ENCODE measurements around the gene NCF4.

NCF4 gene

DNA sequence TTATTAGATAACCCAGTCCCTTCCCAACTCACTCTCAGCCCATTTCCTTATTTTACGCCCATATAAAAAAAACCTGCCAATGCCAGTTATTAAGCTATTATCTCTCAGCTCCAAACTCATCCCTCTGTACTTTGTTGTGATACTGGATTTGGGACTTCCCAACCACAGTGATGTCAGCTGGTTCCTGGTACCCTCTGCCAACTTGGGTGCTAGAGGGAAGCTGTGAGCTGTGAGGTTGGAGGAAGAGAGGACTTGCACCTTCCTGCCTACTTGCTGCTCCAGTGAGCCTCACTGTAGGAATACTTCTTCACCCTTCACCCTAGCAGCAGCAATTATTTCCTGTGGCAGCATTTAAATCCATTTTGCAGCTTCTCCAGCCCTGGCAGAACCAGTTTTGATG lies 33.5 kb downstream of the NCF4 start:
- no peak for DNase-seq (ENCODE audit: low read depth in 2 of 2)

DNA sequence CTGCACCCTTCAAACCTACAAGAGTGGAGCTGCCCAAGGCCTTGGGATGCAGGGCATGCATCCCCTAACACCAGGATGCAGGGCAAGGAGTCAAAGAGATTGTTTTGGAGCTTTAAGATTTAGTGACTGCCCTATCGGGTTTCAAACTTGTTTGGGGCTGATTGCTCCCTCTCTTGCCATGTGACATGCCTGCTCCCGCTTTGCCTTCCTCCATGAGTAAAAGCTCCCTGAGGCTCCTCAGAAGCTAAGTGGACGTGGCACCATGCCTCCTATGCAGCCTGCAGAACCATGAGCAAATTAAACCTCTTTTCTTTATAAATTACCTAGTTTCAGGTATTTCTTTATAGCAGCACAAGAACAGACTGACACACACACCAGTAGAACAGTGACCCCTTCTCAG lies 36.8 kb downstream of the NCF4 start:
- no peak for DNase-seq (ENCODE audit: low read depth in 2 of 2)

DNA sequence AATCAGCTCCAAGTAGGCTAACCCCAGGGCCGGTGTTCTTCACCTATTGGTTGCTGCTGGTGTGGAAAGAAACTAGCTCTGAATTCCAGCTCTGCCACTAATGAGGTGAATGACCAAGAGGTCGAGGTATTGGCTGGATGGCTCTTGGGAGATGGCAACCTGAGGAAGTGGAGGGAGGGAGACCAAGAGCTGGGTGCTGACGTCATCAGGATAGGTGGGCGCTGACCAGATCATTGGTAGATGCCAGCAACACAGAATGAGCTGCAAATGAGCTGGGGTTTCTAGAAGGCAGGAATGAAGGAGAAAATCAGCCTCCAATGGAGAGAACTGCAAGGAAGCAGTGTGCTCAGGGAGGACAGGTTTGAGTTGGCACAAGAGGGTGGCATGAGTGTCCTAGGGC lies 37.9 kb downstream of the NCF4 start:
- DNase-seq (ENCODE audit: low read depth in 2 of 2), result no peak

DNA sequence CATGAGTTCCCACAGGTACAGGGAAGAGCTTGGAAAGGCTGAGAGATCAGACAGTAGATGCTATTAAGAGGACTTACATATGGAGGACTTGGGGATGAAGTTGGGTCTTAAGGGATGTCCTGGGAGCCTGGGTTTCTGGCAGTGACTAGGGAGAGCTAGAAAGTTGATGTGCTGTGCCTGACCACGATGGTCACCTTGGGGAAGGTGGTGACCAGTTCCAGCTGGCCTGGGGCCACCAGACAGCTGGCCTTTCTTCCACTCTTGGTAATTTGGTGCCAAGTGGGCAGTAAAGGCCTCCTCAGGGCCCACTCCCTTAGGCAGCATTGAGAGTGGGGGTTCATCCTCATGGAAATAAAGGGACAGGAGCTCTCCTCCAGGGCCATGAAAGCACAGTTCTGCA lies 38.7 kb downstream of the NCF4 start:
- no peak for DNase-seq (ENCODE audit: low read depth in 2 of 2)

DNA sequence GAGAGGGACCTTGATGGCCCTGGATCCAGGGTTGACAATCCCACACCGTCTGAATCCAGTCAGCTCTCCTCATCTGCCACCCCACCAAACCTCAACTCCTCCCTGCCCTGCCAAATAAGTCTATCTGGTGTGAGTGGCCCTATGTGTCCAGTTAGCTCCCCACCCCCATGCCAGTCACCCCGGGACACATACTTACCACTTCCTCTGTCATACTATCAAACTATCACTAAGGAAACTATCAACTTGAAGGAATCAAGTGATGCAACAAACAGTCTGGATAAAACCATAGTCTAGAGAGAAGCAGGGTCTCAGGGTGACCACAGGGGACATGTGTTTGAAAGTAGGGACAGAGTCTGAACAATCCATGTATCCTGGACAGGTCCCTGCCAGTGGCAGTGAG lies 39.4 kb downstream of the NCF4 start:
- DNase-seq (ENCODE audit: low read depth in 2 of 2), result no peak

DNA sequence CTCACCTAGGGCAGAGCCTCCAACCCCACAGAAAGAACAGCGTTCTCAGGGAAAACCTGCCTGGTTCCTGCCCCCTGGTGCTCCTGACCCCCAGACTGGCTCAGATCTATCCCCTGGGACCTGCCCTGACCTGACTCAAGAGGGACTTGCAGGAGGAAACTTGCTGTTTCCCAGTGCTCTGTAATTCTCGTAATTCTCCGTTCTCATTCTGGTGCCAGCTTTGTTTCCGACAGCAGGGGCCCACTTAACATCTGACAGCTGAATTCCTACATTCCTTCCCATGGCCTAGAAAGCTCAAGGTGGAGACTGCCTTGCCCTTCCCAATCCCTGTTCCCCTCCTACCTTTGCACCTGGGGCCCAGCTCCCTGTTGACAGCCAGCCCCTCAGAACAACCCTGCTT lies 40.1 kb downstream of the NCF4 start:
- DNase-seq (ENCODE audit: low read depth in 2 of 2), result no peak

DNA sequence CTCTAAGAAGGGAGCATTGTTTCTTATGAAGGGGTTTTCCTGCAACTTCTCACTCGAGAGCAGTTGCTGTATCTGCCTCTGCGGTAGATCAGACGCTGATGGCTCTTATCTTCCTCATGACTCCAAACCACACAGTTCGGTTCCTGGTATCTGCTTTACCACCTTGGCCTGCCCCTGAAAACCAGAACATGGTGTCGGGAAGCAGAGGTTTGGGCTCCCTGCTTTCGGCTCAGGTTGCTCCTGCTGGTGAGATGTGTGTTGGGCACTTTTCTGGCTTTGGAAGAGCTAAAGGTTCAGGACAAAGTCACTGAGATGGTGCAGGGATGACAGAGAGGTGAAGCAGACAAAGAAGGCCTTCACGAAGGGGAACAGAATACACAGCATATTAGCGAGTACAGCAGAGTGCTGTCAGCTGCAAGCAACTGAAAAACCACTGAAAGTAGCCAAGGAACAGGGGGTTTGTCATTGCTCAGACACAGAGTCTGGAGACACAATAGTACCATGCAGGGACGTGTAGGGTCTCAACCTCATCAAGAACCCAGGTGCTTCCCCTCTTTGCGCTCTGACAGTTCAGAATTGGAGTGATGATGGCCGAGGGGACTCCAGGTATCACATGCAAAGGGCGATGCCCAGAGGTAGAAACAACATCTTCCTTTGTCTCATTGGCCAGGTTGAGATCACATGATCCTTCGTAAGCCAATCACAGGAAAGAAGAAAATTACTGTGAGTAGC lies 40.8 kb downstream of the NCF4 start:
- DNase-seq (ENCODE audit: low read depth in 2 of 2), result no peak

DNA sequence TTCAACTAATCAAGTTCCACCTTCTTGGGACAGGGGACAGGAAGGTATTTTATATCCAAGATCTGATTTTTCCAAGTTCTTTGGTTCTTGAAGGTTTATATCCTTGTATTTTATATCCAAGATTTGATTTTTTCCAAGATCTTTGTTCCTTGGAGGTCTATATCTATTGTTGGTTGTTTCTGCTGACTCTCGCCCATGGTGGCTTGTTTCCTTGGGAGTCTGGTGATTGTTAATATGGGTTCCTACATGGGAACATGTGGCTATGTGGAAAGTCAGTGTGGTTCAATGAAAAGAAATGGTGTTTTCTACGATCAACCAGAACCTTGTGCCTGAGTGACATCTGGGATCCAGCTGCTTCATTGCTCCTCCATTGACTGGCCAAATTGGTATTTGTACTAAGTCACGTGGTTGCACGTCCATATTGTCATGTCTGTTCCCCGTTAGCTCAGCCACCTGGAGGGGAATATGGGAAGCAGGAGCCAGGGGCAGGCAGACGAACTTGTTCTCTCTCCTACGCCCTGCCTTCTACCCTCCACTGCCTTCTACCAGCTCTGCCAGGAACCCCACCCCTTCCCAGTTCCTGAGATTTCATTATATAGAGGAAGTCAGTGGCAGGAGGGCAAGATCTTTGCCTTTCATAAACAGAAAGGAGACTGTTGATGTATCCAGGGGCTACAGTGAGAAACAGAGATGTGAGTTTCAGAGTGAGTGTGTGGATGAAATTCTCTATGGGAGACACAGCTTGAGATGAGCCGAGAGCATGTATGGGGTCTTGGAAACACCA lies 41.5 kb downstream of the NCF4 start:
- DNase-seq (ENCODE audit: low read depth in 2 of 2), result no peak

DNA sequence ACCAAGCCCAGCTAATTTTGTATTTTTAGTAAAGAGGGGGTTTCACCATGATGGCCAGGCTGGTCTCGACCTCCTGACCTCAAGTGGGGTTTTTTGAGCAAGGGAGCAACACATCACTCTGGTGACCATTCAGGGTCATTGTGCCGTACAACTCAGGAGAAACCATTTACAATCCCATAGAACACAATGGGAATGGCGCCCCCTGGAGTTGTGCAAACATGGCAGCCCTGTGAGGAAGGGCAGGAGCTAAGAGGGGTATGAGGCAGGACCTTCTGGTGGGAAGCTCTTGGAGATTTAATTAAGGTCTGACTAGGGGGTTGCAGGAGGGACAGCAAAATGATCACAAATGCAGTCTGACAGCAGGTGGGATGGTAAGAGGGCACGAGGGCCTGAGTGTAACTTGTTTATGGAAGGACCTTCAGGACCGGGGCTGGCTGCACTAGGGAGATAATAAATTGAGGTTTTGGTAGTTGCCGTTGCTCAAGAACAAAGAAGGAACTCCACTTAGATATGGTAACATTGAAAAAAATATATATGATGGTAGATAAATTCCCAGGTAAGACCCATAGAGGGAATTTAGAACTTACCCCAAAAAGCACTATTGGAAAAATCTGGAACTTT lies 43.6 kb downstream of the NCF4 start:
- DNase-seq (ENCODE audit: low read depth in 2 of 2), result no peak

DNA sequence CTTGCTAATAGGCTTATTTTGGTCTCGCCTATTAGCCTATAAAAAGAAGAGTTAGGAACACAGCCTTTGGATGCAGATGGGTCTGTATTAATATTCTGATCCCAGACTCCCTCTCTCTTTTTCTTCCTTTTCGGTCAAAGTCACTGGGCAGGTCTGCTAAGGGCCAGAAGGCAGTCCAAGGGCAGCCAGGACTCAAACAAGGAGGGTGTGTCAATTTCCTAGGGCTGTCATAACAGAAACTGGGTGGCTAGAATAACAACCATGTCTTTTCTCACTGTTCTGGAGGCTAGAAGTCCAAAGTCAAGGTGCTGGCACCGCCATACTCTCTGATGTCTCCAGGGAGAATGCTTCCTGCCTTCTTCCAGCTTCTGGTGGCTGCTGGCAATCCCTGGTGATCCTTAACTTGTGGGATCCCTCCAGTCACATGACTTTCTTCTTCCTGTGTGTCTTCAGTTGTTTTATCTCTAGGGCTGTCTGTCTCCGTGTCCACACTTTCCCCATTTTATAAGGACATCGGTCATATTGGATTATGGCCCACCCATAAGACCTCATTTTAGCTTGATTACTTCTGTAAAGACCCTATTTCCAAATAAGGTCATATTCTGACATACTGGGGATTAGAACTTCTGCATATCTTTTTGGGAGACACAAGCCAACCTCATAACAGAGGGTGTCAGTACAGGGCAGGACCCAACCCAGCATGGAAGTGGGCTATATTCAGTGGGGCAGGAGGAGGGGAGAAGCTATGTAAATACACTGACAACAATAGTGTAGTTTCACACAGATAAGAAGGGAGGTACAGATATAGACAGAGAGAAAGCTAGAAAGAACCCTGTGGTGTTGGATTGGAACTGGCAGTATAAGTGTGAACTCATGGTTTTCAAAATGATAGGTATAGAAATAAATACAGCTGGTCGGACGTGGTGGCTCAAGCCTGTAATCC lies 46.7 kb downstream of the NCF4 start:
- no peak for DNase-seq (ENCODE audit: low read depth in 2 of 2)

DNA sequence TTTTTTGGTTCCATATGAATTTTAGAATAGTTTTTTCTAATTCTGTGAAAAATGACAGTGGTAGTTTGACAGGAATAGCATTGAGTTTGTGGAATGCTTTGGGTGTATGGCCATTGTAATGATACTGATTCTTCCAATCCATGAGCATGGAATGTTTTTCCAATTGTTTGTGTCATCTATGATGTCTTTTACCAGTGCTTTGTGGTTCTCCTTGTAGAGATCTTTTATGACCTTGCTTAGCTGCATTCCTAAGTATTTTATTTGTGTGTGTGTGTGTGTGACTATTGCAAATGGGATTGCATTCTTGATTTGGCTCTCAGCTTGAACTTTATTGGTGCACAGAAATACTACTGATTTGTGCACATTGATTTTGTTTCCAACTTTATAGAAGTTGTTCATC lies 49.7 kb downstream of the NCF4 start:
- DNase-seq (ENCODE audit: low read depth in 2 of 2), result no peak

DNA sequence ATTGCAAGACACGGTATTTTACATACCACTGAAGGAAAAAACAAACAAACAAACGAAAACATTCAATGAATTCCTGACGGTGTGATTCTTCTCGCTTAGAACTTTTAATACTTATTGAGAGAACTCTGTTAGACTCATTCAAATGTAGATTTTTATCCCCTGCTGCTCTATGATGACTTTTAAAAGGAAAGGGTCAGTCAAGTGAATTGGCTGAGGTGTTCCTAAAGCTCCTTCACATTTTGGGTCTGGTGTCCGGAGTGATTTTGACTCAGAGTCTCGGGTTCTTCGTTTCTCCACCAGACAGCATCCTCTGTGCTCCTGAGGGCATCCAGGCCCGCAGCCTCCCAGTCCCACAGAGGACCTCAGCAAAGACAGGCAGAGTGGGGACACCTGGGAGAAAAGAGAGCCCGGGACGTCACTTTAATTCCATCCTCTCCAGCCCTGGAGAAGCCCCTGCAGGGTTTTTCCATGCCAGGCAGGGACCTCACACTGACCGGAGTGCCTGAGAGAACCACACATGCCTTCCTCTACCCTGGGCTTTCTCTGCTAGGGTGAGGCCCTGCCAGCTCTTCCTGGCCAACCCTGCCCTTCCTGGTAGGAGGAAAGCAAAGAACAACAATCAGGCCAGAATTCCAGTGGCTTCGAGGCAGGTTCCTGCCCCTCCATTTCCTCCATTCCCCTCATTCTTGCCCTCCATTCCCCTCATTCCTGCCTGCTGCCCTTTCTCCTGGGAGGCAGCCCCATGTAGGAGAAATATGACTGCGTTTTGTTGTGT lies 51.3 kb downstream of the NCF4 start:
- DNase-seq (ENCODE audit: low read depth in 2 of 2), result no peak

DNA sequence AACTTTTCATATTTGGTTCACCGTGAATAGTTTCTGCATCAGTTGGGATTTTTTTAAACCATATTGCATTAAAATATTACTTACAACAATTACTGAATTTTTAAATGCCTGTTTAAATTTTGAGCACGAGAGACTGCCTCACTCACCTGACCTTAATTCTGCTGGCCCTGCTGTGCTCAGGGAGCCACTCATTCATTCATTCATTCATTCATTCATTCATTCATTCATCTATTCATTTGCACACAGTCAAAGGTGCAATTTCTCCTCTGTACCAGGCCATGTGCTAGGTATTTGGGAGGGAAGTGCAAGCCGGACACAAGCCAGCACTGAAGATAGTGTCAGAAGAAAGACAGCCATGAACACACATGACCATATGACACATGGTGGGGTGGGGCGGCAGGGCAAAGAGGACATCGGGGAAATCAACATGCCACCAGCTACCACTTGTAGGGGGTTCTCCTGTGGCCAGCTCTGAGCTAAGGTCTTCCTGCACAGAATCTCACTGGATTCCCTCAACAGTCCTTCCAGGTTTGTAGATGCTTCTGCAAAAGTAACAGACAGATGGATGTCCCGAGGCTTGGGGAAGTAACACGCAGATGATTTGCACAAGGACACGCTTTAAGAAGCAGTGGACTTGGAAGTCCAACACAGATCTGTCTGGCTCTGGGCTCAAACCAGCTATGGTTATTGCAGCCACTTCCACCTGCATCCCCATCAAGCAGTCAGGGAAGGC lies 52.1 kb downstream of the NCF4 start:
- DNase-seq (ENCODE audit: low read depth in 2 of 2), result no peak

DNA sequence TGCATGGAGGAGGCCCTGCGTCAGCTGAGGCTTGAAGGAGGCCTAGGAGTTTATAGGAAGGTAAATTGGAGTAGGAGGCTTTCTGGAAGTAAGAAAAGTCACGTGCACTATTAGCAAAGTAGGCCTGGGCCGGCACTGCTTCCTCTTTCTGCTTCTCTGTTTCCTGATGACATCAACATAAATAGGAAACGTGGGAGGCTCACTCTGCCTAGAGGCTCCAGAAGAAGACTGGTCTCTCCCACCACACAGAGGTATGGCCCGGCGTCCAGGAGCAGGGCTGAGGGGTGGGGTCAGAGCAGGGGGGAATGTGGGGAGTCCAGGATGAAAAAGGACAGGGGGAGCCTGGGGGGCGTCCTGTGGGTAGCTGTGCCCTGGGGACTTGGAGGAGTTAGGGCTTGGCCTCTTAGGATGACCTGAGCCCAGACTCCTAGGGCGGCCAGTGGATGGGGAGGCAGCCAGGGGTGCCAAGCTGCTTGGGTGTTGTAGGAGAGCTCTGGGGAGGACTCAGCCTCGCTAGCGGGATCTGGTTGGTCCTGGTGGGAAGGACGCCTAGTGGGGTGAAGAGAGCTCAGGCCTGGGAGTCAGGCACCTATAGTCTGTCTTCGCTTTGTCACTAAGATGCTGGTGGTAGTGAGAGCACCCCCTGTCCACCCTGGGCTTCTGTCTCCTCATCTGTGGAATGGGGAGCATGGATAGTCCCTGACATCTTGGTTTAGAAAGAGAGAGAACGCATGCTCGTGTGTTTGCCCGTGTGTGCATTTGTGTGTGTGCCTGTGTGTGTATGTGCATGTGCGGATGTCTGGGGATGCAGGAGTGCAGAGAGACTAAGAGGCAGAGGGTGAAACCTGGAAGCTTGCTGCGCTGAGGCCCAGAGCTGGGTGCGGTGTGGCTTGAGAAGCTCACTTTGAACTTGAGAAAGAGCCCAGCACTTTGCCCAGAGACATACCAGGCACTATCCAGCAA lies 52.9 kb downstream of the NCF4 start, which contains the start of gene CSF2RB:
Gene CSF2RB (plus strand): TSS at position 202 of the 963 bp plus-strand sequence. CDS start 8,580 bp downstream, outside the sequence.
- DNase-seq (ENCODE audit: low read depth in 2 of 2), result no peak

DNA sequence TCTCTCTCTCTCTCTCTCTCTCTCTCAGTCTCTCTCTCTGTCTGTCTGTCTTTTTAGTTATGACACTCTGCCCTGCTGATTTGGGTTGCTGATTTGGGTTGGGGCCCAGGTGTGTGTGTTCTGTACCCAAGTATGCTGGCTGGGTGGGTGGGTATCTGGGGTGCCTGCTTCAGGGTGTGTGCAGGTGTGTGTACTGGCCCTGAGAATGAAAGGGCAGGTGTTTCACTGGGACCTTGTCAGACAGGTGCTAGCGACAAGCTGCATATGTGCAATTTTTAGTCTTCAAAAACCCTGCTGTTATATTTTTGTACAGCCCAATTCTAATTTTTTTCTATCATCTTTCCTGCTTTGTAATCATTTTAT lies 53.6 kb downstream of the NCF4 start:
- DNase-seq (ENCODE audit: low read depth in 2 of 2), result no peak

DNA sequence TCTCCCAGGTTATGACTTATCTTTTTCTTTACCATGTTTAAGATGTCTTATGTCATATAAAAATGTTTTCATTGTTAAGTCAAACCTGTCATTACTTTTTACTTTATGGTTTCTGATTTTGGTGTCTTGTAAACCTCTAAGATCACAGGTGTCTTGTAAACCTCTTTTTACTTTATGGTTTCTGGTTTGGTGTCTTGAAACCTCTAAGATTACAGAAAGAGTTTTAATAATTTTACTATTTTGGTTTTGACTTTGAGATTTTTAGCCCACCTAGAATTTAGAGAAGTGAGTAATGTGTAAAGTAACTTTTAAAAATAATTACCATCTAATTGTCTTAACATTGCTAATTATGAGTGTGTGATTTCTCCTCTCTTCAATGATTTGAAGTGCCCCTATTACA lies 55.2 kb downstream of the NCF4 start:
- DNase-seq (ENCODE audit: low read depth in 2 of 2), result no peak

DNA sequence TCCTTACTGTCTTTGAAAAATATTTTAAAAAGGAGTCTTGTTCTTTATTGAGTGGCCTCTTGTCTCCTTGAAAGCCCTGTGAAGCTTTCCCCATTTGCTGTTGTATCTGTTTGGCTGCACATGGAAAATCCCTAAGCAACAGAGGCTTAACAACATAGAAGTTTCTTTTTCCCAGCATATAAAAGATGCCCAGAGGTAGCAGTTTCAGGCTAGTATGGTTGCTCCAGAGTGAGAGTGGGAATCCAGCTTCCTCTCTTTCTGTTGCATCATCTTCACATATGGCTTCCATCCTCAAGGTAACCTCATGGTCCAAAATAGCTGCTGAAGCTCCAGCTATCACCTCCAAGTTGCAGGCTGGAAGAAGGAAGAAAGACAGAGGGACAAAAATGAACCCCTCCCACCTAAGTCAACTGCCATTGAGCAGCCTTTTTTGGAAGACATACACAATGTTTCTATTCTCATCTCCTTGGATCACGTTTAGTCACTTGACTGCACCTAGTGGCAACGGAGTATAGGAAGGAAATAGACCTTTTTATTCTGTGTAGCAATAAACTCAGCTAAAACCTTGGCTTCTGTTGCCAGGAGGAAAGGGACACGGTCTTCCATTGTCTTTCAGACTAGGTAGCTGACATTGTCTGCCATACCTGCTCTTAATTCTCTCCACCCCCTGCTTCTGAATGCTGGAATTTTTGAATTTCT lies 57.9 kb downstream of the NCF4 start:
- DNase-seq (ENCODE audit: low read depth in 2 of 2), result no peak

DNA sequence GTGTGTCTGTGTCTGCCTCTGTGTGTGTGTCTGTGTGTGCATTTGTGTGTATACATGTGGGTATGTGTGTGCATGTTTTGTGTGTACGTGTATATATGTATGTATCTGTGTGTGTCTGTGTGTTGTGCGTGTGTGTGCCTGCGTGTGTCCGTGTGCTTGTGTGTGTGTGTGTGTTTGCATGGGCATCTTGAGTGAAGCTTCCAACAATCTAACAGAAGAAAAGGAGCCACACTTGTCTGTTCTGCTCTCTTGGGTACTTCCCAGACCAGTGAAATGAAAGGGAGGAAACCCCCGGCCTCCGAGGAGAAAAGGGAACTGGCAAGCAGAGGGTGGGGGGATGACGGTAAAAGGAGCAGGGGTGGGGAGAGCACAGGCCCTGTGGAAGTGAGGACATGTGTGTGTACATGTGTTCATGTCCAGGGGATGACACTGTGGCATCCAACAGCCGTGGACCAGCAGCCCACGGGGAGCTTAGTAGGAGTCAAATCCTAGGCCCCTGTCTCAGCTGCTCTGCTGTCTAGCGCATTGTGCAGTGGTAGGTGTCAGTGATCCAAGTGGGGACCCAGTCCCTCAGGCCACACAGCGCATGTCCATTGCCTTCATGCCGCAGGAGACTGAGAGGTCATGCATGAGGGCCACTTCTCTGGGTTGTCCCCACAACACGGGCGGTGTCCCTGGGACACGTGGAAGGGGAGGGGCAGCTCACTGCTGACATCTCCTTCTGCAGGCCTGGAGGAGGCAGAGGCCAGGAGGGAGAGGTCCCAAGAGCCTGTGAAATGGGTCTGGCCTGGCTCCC lies 60.7 kb downstream of the NCF4 start:
- no peak for DNase-seq (ENCODE audit: low read depth in 2 of 2)
